Measurements from ENCODE around the gene CXCL8. TPM values are rescaled to one million over a fixed set of nuclear protein-coding genes. Genes with fewer than 3 reads are reported as not detected.
"Not testable (repeated sequence)": the region's sequence is repeated elsewhere in the genome, so short reads cannot be mapped to it uniquely, and the experiment has no call there.

CXCL8 gene
- total RNA-seq (ENCODE audit: unreplicated experiment), result not detected
- long read RNA-seq, result 0 reads

- H3K9me3 Mint-ChIP-seq (ENCODE audit: unreplicated experiment), result no peaks in the 10 kb centered on the region
- H3K4me3 Mint-ChIP-seq (ENCODE audit: unreplicated experiment), result no peak within 1 kb of the TSS
- no peaks in the 10 kb centered on the region for H3K36me3 Mint-ChIP-seq (ENCODE audit: unreplicated experiment)
- no peaks in the 10 kb centered on the region for H3K4me1 Mint-ChIP-seq (ENCODE audit: low read depth, unreplicated experiment)
- no peak for DNase-seq
- TF ChIP-seq, protein P1, sequence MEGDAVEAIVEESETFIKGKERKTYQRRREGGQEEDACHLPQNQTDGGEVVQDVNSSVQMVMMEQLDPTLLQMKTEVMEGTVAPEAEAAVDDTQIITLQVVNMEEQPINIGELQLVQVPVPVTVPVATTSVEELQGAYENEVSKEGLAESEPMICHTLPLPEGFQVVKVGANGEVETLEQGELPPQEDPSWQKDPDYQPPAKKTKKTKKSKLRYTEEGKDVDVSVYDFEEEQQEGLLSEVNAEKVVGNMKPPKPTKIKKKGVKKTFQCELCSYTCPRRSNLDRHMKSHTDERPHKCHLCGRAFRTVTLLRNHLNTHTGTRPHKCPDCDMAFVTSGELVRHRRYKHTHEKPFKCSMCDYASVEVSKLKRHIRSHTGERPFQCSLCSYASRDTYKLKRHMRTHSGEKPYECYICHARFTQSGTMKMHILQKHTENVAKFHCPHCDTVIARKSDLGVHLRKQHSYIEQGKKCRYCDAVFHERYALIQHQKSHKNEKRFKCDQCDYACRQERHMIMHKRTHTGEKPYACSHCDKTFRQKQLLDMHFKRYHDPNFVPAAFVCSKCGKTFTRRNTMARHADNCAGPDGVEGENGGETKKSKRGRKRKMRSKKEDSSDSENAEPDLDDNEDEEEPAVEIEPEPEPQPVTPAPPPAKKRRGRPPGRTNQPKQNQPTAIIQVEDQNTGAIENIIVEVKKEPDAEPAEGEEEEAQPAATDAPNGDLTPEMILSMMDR (IDR thresholded peaks at IDR 0.05; ENCODE audit: partially characterized antibody, unreplicated experiment), result no peak
- no peak within 1 kb of the TSS for H3K27ac Mint-ChIP-seq (ENCODE audit: unreplicated experiment)
- H3K27me3 Mint-ChIP-seq (ENCODE audit: unreplicated experiment), result no peaks in the 10 kb centered on the region
Observed at GRCh38 chr4:73740353-73740778, at the start of gene CXCL8. Gene CXCL8 (plus strand): TSS chr4:73740569. CDS start chr4:73740659, 90 bp downstream.

DNA sequence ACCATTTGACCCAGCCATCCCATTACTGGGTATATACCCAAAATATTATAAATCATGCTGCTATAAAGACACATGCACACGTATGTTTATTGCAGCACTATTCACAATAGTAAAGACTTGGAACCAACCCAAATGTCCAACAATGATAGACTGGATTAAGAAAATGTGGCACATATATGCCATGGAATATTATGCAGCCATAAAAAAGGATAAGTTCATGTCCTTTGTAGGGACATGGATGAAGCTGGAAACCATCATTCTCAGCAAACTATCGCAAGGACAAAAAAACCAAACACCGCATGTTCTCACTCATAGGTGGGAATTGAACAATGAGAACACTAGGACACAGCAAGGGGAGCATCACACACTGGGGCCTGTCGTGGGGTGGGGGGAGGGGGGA, 49.2 kb upstream of the CXCL8 start:
- H3K4me3 Mint-ChIP-seq (ENCODE audit: unreplicated experiment); H3K27ac Mint-ChIP-seq (ENCODE audit: unreplicated experiment); H3K27me3 Mint-ChIP-seq (ENCODE audit: unreplicated experiment); H3K4me1 Mint-ChIP-seq (ENCODE audit: low read depth, unreplicated experiment); H3K9me3 Mint-ChIP-seq (ENCODE audit: unreplicated experiment); DNase-seq; H3K36me3 Mint-ChIP-seq (ENCODE audit: unreplicated experiment): not testable (repeated sequence)

DNA sequence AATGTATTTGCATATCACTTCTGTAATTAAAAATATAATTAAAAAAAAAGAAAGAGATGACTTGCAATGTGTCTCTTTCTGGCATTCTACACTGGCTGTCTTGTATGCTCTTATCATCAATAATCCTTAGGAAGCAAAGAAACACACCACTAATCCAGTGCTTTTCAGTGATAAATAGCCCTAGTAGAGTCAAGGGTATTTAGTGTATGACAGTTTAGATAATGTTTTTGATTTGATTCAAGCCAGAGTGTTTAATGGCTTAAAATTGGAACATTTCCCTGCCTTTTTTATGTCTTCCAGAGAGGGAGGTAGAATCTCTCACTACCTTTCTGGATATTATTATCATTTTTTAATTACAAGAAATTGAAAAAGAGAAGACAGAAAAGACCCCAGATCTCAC, 48.6 kb upstream of the CXCL8 start:
- DNase-seq, result no peak
- TF ChIP-seq, protein P1 (IDR thresholded peaks at IDR 0.05; ENCODE audit: partially characterized antibody, unreplicated experiment), result no peak
- no peaks in the 10 kb centered on the region for H3K4me1 Mint-ChIP-seq (ENCODE audit: low read depth, unreplicated experiment)
- H3K36me3 Mint-ChIP-seq (ENCODE audit: unreplicated experiment), result no peaks in the 10 kb centered on the region
- no peak overlapping the region for H3K27ac Mint-ChIP-seq (ENCODE audit: unreplicated experiment)
- H3K9me3 Mint-ChIP-seq (ENCODE audit: unreplicated experiment), result no peaks in the 10 kb centered on the region
- H3K4me3 Mint-ChIP-seq (ENCODE audit: unreplicated experiment), result no peak overlapping the region
- H3K27me3 Mint-ChIP-seq (ENCODE audit: unreplicated experiment), result no peaks in the 10 kb centered on the region

GRCh38 chr4:73692254-73692653, 48.1 kb upstream of the CXCL8 start:
- Mint-ChIP-seq H3K36me3 (ENCODE audit: unreplicated experiment) (no peaks in the 10 kb centered on the region), H3K4me3 (ENCODE audit: unreplicated experiment) (no peak overlapping the region), H3K9me3 (ENCODE audit: unreplicated experiment) (no peaks in the 10 kb centered on the region), H3K27me3 (ENCODE audit: unreplicated experiment) (no peaks in the 10 kb centered on the region), H3K4me1 (ENCODE audit: low read depth, unreplicated experiment) (no peaks in the 10 kb centered on the region), H3K27ac (ENCODE audit: unreplicated experiment) (no peak overlapping the region)
- TF ChIP-seq, protein P1 (IDR thresholded peaks at IDR 0.05; ENCODE audit: partially characterized antibody, unreplicated experiment), result no peak
- DNase-seq, result no peak

DNA sequence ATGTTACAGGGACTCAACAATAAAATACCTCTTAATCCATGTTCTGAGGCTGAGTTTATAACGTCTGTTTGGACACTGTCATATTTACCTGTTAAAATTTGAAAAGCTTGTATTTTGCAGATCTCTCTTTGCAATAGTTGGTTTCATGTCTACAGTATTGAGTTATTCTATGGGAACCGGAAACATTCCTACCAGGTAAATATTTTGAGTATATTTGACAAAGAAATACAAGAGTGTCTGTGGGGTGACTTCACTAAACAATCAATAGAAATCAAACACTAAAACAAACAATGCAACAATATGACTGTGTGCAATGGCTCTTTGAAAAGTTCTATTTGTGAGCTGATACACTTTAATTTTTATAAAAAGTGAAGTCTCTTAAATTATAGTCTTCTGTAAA, 47.7 kb upstream of the CXCL8 start:
- H3K36me3 Mint-ChIP-seq (ENCODE audit: unreplicated experiment), result no peaks in the 10 kb centered on the region
- TF ChIP-seq, protein P1 (IDR thresholded peaks at IDR 0.05; ENCODE audit: partially characterized antibody, unreplicated experiment), result no peak
- H3K27me3 Mint-ChIP-seq (ENCODE audit: unreplicated experiment), result no peaks in the 10 kb centered on the region
- H3K4me1 Mint-ChIP-seq (ENCODE audit: low read depth, unreplicated experiment), result no peaks in the 10 kb centered on the region
- H3K4me3 Mint-ChIP-seq (ENCODE audit: unreplicated experiment), result no peak overlapping the region
- no peak overlapping the region for H3K27ac Mint-ChIP-seq (ENCODE audit: unreplicated experiment)
- DNase-seq, result no peak
- H3K9me3 Mint-ChIP-seq (ENCODE audit: unreplicated experiment), result no peaks in the 10 kb centered on the region

DNA sequence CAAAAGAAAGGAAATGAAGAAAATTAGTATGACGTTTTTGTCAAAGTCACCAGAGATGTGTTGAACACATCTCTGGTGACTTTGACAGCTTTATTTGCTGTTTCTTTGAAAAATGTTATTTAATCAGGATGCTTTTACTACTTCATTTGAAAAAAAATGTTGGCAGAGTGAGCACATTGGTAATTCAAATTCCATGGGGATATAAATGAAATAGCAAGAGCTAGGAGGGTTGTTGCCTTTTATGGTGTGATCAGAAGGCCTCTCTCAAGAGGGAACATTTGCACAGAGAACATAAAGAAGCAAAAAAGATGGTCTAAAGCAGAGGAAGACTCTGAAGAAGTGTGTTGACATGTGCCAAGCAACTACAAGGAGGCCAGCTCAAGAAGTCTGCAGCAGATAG, 46.6 kb upstream of the CXCL8 start:
- Mint-ChIP-seq H3K27ac (ENCODE audit: unreplicated experiment) (no peak overlapping the region), H3K4me1 (ENCODE audit: low read depth, unreplicated experiment) (no peaks in the 10 kb centered on the region), H3K4me3 (ENCODE audit: unreplicated experiment) (no peak overlapping the region), H3K36me3 (ENCODE audit: unreplicated experiment) (no peaks in the 10 kb centered on the region), H3K27me3 (ENCODE audit: unreplicated experiment) (no peaks in the 10 kb centered on the region), H3K9me3 (ENCODE audit: unreplicated experiment) (no peaks in the 10 kb centered on the region)
- DNase-seq, result no peak
- TF ChIP-seq, protein P1 (IDR thresholded peaks at IDR 0.05; ENCODE audit: partially characterized antibody, unreplicated experiment), result no peak

All from glutamatergic neuron (in vitro differentiated cells).